GM12878 (cell line): ENCODE data around the gene FAM221B. TPM values are rescaled to one million over a fixed set of nuclear protein-coding genes. Genes with fewer than 3 reads are reported as not detected.

Experiments used
- ATAC-seq: fragments of 200-7000 bp; cut with Tn5 transposase; 3 replicates; pipeline ENCODE4 v1.9.1; 2020; ENCODE audit warnings: mild to moderate bottlenecking, moderate library complexity
- BruUV-seq: library from RNA; stranded (reverse); fragments of 400-500 nt; replicated peaks from 2 replicates; lab custom pipeline; 2021; lab: Mats Ljungman, UMichigan
- CTCF ChIA-PET: fragments of 300-600 bp; sonication (Branson Sonifier 250); formaldehyde crosslinking; extraction: SDS; loops from one replicate; lab custom pipeline; 2021; ENCODE audit warnings: inconsistent platforms; lab: Yijun Ruan, JAX
- POLR2A ChIA-PET: fragments of 350-600 bp; formaldehyde crosslinking; extraction: SDS; loops from one replicate; lab custom pipeline; 2021; ENCODE audit warnings: inconsistent platforms; lab: Charles Lee
- RAD21 ChIA-PET: fragments of 300-600 bp; sonication (Branson Sonifier 250); formaldehyde crosslinking; loops from one replicate; lab custom pipeline; 2023; ENCODE audit warnings: antibody characterized with exemption; ENCODE audit not compliant: unreplicated experiment; lab: Charles Lee
- SMC1A ChIA-PET: fragments of 300-600 bp; sonication (Branson Sonifier 250); formaldehyde crosslinking; loops from one replicate; lab custom pipeline; 2023; ENCODE audit not compliant: unreplicated experiment, uncharacterized antibody; lab: Charles Lee
- DNase-seq: peaks from one replicate; pipeline ENCODE4 v3.0.0-alpha.2; 2011; ENCODE audit warnings: low read depth, low spot score
- FAIRE-seq: peaks from 3 replicates; lab custom pipeline; 2011; peaks lifted over from hg19 to GRCh38; lab: Jason Lieb, UNC
- H2AFZ ChIP-seq: 2 replicates; pipeline ENCODE4 v1.6.0; 2011; ENCODE audit warnings: low read depth, low read length, control low read depth; ENCODE audit not compliant: control insufficient read depth
- H3K27ac ChIP-seq: 2 replicates; pipeline ENCODE4 v1.5.1; 2011; ENCODE audit warnings: control low read depth; ENCODE audit not compliant: control insufficient read depth, insufficient read depth
- H3K27me3 ChIP-seq, 2 experiments: replicated peaks in 1 of 2; 2 replicates each; pipeline versions ENCODE4 v1.6.0 to v1.6.1; 2011; ENCODE audit warnings: low read length in 1 of 2; ENCODE audit not compliant: control insufficient read depth in 2 of 2, insufficient read depth in 2 of 2
- H3K36me3 ChIP-seq, 2 experiments: 2 replicates each; pipeline ENCODE4 v1.5.1; 2011; ENCODE audit warnings: low read length in 1 of 2; ENCODE audit not compliant: control insufficient read depth in 2 of 2, insufficient read depth in 2 of 2
- H3K4me1 ChIP-seq: 2 replicates; pipeline ENCODE4 v1.6.1; 2011; ENCODE audit warnings: mild to moderate bottlenecking, low read length, moderate library complexity, mixed read lengths; ENCODE audit not compliant: control insufficient read depth, insufficient read depth
- H3K4me2 ChIP-seq: 2 replicates; pipeline ENCODE4 v1.6.0; 2011; ENCODE audit warnings: control low read depth; ENCODE audit not compliant: control insufficient read depth, insufficient read depth
- H3K4me3 ChIP-seq: fragments of 200-600 bp; sonication (generic); 2 replicates; pipeline ENCODE4 v1.5.1; 2016
- H3K79me2 ChIP-seq: 2 replicates; pipeline ENCODE4 v1.6.0; 2011; ENCODE audit warnings: low read length; ENCODE audit not compliant: control insufficient read depth, insufficient read depth
- H3K9ac ChIP-seq: 2 replicates; pipeline ENCODE4 v1.8.0; 2011; ENCODE audit warnings: low read length, control low read depth, mixed read lengths; ENCODE audit not compliant: control insufficient read depth, insufficient read depth
- H3K9me3 ChIP-seq: replicated peaks from 3 replicates; pipeline ENCODE4 v1.5.1; 2011; ENCODE audit warnings: mild to moderate bottlenecking, low read length; ENCODE audit not compliant: control insufficient read depth, insufficient read depth
- H4K20me1 ChIP-seq: 2 replicates; pipeline ENCODE4 v1.6.0; 2011; ENCODE audit not compliant: control insufficient read depth, insufficient read depth
- CHD4 ChIP-seq: fragments of 200-600 bp; sonication (generic); IDR thresholded peaks from 2 replicates; pipeline ENCODE4 v1.6.1; 2016; ENCODE audit warnings: mild to moderate bottlenecking
- NBN ChIP-seq: fragments of 450-650 bp; IDR thresholded peaks from 2 replicates; pipeline ENCODE4 v1.6.1; 2016
- PAX5 ChIP-seq: IDR thresholded peaks from 2 replicates; pipeline ENCODE4 v1.6.1; 2011; ENCODE audit warnings: low read depth, low read length, borderline replicate concordance
- POU2F2 ChIP-seq: IDR thresholded peaks from 3 replicates; pipeline ENCODE4 v1.6.1; 2011; ENCODE audit warnings: low read depth, mild to moderate bottlenecking, low read length, borderline replicate concordance
- RBBP5 ChIP-seq: fragments of 200-600 bp; sonication (generic); conservative IDR thresholded peaks from 2 replicates; pipeline ENCODE4 v1.6.1; 2016
- SIN3A ChIP-seq: IDR thresholded peaks from 2 replicates; pipeline ENCODE4 v1.6.1; 2012; ENCODE audit warnings: low read depth, low read length, improper control_type of control experiment
- SPI1 ChIP-seq: IDR thresholded peaks from 2 replicates; pipeline ENCODE4 v1.6.1; 2011; ENCODE audit warnings: low read depth, mild to moderate bottlenecking, low read length, moderate library complexity, borderline replicate concordance; ENCODE audit not compliant: insufficient read depth
- SUPT20H ChIP-seq: IDR thresholded peaks from 2 replicates; pipeline ENCODE4 v1.6.1; 2011; ENCODE audit warnings: low read depth, mild to moderate bottlenecking, low read length, moderate library complexity, borderline replicate concordance; ENCODE audit not compliant: control insufficient read depth
- TCF3 ChIP-seq: IDR thresholded peaks from 2 replicates; pipeline ENCODE4 v1.6.1; 2012; ENCODE audit warnings: low read depth, mild to moderate bottlenecking, low read length, borderline replicate concordance; ENCODE audit not compliant: insufficient read depth
- WGBS: methylation state at CpG from one replicate; pipeline ENCODE4 v1.1.6; 2016; ENCODE audit warnings: low lambda C conversion rate; ENCODE audit not compliant: insufficient replicate concordance, insufficient coverage; ENCODE audit errors: missing lambda C conversion rate; 5-methylcytosine and 5-hydroxymethylcytosine counted together
- in situ Hi-C: fragments of 300-500 bp; cut with MboI; formaldehyde crosslinking; loops from 9 replicates; pipeline ENCODE4 v1.14.3; 2018; ENCODE audit warnings: mixed read lengths
- intact Hi-C: fragments of 100-400 bp; cut with micrococcal nuclease; formaldehyde crosslinking; loops from one replicate; pipeline ENCODE4 v1.14.2; 2022; ENCODE audit not compliant: unreplicated experiment
- polyA plus RNA-seq, 11 experiments: library from polyadenylated mRNA; depleted of rRNA in 4 of 11; unstranded in 6 of 11; stranded (reverse) in 5 of 11; fragments of >200 nt; fragmentation: Nextera tagmentation in 4 of 11; fragmentation: Illumina TruSeq in 1 of 11; extraction: Ambion mirVana in 4 of 11; extraction: Trizol in 1 of 11; gene quantifications; 1 replicate in 1 of 11; 2 replicates in 10 of 11; pipeline versions ENCODE4 v1.2.1 to v1.2.3, GENCODE V29; 2011 to 2016; ENCODE audit warnings: inconsistent platforms in 2 of 11, missing spikeins in 2 of 11, low read depth in 1 of 11
- total RNA-seq, 4 experiments: library from RNA; depleted of rRNA in 3 of 4; stranded (reverse); fragments of >200 nt in 3 of 4; fragmentation: Illumina TruSeq in 1 of 4; extraction: Trizol in 1 of 4; gene quantifications; 2 replicates each; pipeline versions ENCODE4 v1.2.1 to v1.2.3, GENCODE V29; 2013 to 2021
- TF ChIP-seq, protein P1 (sequence below), 3 experiments: IDR thresholded peaks in 2 of 3; conservative IDR thresholded peaks in 1 of 3; 2 replicates each; pipeline ENCODE4 v1.5.1; 2011; ENCODE audit warnings: low read depth in 3 of 3, low read length in 3 of 3, mild to moderate bottlenecking in 3 of 3, control low read depth in 2 of 3, moderate library complexity in 2 of 3, inconsistent platforms in 1 of 3, mixed read lengths in 1 of 3; ENCODE audit not compliant: control insufficient read depth in 2 of 3, insufficient read depth in 1 of 3; ENCODE audit errors: extremely low read depth in 1 of 3
- TF ChIP-seq, protein P2 (sequence below): IDR thresholded peaks from 2 replicates; pipeline ENCODE4 v1.6.1; 2012; ENCODE audit warnings: low read length, inconsistent platforms
- TF ChIP-seq, protein P3 (sequence below): fragments of 450-650 bp; IDR thresholded peaks from 2 replicates; pipeline ENCODE4 v1.6.1; 2017; ENCODE audit warnings: mild to moderate bottlenecking, moderate library complexity
- TF ChIP-seq, protein P4 (sequence below): IDR thresholded peaks from 2 replicates; pipeline ENCODE4 v1.6.1; 2011; ENCODE audit warnings: low read depth, low read length, improper control_type of control experiment, borderline replicate concordance
- TF ChIP-seq, protein P5 (sequence below): fragments of 150-350 bp; IDR thresholded peaks from 2 replicates; pipeline ENCODE4 v1.6.1; 2014; ENCODE audit warnings: mild to moderate bottlenecking, low read depth, low read length

FAM221B gene
- total and polyA plus RNA-seq, 10 of the 15 experiments (the other 5 are each of a cell fraction or from before 2014, with no cell fraction given), result 0.02 to 0.12 (median 0.04) TPM; not detected in 5

DNA sequence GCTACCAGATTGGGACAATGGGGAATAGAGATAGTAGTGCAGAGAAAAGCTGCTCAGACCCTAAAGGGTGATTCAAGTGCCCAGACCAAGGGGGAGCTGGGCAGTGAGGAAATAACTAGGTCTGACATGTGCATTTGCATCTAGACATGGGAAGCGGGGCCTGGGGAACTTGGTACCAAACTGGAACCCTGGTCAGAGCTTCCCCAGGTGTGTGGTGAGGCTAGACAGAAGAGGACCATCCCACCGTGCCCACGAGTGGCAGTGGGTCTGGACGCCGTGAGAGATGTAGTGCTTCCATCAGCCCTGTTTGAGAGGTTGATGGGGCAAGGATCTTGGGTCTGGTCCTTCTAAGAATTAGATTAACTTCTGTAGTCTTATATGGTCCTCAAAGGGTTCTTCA lies 8.1 kb upstream of the FAM221B start:
- no peaks in the 10 kb centered on the region for H3K79me2 ChIP-seq
- RAD21 ChIA-PET, result interaction anchor here (1.3 to 4.4 kb wide), 3 partner anchors 11 to 47 kb away, joined by 5 to 21 read pairs (median 8); no protein-coding TSS in a partner anchor
- no peak overlapping the region for H3K27ac ChIP-seq
- SMC1A ChIA-PET, result interaction anchor here (1.4 to 8.9 kb wide), 5 partner anchors 9 to 178 kb away, joined by 3 to 118 read pairs (median 9); no protein-coding TSS in a partner anchor
- H3K4me3 ChIP-seq, result no peak overlapping the region
- BruUV-seq, result no TSS peak
- no peaks in the 10 kb centered on the region for H3K9me3 ChIP-seq
- CTCF ChIA-PET, result interaction anchor here (0.9 to 7.8 kb wide), 7 partner anchors 9 to 49 kb away, joined by 3 to 59 read pairs (median 14); partner anchors contain the start of genes HINT2 and SPAG8
- no peak overlapping the region for H3K4me2 ChIP-seq
- no peaks in the 10 kb centered on the region for H4K20me1 ChIP-seq
- ATAC-seq (no peak), DNase-seq (no peak), FAIRE-seq (no peak)
- WGBS, result 82% methylated on average over 5 of the region's 5 CpGs
- H3K9ac ChIP-seq, result no peak overlapping the region
- intact Hi-C loops (no loop called here), in situ Hi-C loops (no loop called here)
- no peaks in the 10 kb centered on the region for H3K36me3 ChIP-seq
- POLR2A ChIA-PET, result interaction anchor here (0.8 to 6.2 kb wide), 2 partner anchors 8 to 108 kb away, joined by 3 to 80 read pairs; no protein-coding TSS in a partner anchor
- H3K27me3 ChIP-seq, result no peaks in the 10 kb centered on the region
- H2AFZ ChIP-seq, result no peak overlapping the region
- H3K4me1 ChIP-seq, result peaks cover 37% of the 10 kb centered on the region
- TF ChIP-seq, protein P1, sequence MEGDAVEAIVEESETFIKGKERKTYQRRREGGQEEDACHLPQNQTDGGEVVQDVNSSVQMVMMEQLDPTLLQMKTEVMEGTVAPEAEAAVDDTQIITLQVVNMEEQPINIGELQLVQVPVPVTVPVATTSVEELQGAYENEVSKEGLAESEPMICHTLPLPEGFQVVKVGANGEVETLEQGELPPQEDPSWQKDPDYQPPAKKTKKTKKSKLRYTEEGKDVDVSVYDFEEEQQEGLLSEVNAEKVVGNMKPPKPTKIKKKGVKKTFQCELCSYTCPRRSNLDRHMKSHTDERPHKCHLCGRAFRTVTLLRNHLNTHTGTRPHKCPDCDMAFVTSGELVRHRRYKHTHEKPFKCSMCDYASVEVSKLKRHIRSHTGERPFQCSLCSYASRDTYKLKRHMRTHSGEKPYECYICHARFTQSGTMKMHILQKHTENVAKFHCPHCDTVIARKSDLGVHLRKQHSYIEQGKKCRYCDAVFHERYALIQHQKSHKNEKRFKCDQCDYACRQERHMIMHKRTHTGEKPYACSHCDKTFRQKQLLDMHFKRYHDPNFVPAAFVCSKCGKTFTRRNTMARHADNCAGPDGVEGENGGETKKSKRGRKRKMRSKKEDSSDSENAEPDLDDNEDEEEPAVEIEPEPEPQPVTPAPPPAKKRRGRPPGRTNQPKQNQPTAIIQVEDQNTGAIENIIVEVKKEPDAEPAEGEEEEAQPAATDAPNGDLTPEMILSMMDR (IDR thresholded peaks at IDR 0.05 in 2 of 3, conservative IDR thresholded peaks at IDR 0.05 in 1 of 3; ENCODE audit: control insufficient read depth in 2 of 3, extremely low read depth in 1 of 3, insufficient read depth in 1 of 3, low read depth in 3 of 3, low read length in 3 of 3), result no peak
- TF ChIP-seq SPI1, result no peak
- TF ChIP-seq, protein P2, sequence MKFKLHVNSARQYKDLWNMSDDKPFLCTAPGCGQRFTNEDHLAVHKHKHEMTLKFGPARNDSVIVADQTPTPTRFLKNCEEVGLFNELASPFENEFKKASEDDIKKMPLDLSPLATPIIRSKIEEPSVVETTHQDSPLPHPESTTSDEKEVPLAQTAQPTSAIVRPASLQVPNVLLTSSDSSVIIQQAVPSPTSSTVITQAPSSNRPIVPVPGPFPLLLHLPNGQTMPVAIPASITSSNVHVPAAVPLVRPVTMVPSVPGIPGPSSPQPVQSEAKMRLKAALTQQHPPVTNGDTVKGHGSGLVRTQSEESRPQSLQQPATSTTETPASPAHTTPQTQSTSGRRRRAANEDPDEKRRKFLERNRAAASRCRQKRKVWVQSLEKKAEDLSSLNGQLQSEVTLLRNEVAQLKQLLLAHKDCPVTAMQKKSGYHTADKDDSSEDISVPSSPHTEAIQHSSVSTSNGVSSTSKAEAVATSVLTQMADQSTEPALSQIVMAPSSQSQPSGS, result no peak
- TF ChIP-seq POU2F2, result no peak
- TF ChIP-seq SUPT20H, result no peak
- TF ChIP-seq RBBP5, result no peak
- TF ChIP-seq, protein P3, sequence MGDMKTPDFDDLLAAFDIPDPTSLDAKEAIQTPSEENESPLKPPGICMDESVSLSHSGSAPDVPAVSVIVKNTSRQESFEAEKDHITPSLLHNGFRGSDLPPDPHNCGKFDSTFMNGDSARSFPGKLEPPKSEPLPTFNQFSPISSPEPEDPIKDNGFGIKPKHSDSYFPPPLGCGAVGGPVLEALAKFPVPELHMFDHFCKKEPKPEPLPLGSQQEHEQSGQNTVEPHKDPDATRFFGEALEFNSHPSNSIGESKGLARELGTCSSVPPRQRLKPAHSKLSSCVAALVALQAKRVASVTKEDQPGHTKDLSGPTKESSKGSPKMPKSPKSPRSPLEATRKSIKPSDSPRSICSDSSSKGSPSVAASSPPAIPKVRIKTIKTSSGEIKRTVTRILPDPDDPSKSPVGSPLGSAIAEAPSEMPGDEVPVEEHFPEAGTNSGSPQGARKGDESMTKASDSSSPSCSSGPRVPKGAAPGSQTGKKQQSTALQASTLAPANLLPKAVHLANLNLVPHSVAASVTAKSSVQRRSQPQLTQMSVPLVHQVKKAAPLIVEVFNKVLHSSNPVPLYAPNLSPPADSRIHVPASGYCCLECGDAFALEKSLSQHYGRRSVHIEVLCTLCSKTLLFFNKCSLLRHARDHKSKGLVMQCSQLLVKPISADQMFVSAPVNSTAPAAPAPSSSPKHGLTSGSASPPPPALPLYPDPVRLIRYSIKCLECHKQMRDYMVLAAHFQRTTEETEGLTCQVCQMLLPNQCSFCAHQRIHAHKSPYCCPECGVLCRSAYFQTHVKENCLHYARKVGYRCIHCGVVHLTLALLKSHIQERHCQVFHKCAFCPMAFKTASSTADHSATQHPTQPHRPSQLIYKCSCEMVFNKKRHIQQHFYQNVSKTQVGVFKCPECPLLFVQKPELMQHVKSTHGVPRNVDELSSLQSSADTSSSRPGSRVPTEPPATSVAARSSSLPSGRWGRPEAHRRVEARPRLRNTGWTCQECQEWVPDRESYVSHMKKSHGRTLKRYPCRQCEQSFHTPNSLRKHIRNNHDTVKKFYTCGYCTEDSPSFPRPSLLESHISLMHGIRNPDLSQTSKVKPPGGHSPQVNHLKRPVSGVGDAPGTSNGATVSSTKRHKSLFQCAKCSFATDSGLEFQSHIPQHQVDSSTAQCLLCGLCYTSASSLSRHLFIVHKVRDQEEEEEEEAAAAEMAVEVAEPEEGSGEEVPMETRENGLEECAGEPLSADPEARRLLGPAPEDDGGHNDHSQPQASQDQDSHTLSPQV, result no peak
- TF ChIP-seq CHD4, result no peak
- no peak for TF ChIP-seq PAX5
- TF ChIP-seq SIN3A, result no peak
- TF ChIP-seq, protein P4, sequence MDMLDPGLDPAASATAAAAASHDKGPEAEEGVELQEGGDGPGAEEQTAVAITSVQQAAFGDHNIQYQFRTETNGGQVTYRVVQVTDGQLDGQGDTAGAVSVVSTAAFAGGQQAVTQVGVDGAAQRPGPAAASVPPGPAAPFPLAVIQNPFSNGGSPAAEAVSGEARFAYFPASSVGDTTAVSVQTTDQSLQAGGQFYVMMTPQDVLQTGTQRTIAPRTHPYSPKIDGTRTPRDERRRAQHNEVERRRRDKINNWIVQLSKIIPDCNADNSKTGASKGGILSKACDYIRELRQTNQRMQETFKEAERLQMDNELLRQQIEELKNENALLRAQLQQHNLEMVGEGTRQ, result no peak
- TF ChIP-seq, protein P5, sequence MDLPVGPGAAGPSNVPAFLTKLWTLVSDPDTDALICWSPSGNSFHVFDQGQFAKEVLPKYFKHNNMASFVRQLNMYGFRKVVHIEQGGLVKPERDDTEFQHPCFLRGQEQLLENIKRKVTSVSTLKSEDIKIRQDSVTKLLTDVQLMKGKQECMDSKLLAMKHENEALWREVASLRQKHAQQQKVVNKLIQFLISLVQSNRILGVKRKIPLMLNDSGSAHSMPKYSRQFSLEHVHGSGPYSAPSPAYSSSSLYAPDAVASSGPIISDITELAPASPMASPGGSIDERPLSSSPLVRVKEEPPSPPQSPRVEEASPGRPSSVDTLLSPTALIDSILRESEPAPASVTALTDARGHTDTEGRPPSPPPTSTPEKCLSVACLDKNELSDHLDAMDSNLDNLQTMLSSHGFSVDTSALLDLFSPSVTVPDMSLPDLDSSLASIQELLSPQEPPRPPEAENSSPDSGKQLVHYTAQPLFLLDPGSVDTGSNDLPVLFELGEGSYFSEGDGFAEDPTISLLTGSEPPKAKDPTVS, result no peak
- no peak for TF ChIP-seq TCF3
- TF ChIP-seq NBN, result no peak
